Activated effector memory CD4-positive, alpha-beta T cell treated with anti-CD3 and anti-CD28 coated beads, Interleukin-2, amount 50 U/mL, for 16 hours (primary cell): ENCODE data around the gene ATXN10.
"Not testable (repeated sequence)": the region's sequence is repeated elsewhere in the genome, so short reads cannot be mapped to it uniquely, and the experiment has no call there.

Experiments used
- DNase-seq: peaks from one replicate; pipeline ENCODE4 v3.0.0-alpha.2; 2020

ATXN10 gene

DNA sequence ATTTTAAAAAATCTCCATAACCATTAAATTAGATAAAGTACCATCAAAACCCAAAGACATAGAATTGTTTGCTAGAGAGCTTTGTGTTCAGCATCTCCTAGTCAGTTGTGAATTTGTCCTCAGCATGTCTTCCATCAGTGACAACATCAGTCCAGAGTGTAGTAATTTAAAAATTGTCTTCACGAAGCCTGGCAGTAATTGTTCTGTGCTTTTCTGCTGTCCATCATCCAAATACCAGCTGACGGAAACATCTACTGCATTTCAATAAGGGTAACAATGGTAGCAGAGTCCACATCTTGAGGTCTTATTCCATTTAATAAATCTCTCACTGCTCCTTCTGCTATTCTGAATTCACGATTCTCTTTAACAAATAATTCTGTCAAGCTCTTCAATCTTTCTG lies 121.5 kb downstream of the ATXN10 start:
- DNase-seq, result no peak

DNA sequence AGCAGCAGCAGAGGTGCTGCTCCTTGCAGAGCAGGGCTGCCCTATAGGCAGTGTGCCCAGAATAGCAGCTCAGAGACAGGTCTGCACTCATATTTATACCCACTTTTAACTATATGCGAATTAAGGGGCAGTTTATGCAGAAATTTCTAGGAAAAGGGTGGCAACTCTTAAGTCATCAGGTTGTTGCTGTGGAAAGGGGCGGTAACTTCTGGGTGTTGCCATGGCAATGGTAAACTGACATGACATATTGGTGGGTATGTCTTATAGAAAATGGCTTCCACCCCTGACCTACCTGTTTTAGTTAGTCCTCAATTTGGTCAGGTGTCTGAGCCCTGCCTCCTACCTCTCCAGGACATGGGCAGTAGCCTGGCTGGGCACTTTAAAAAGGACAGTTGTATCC lies 122.3 kb downstream of the ATXN10 start:
- DNase-seq, result no peak

DNA sequence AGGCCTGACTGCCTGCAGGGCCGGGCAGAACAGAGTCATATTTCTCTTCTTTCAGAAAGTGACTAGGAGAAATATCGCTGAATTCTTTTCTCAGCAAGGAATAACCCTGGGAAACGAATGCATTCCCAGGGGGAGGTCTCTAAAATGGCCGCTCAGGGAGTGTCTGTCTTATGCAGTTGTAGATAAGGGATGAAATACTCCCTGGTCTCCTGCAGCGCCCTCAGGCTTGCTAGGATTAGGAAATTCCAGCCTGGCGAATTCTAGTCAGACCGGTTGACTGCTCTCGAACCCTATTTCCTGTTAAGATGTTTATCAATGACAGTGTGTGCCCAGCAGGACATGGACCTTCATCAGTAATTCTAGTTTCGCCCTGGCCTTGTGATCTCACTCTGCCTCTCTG lies 124.4 kb downstream of the ATXN10 start:
- DNase-seq, result not testable (repeated sequence)

DNA sequence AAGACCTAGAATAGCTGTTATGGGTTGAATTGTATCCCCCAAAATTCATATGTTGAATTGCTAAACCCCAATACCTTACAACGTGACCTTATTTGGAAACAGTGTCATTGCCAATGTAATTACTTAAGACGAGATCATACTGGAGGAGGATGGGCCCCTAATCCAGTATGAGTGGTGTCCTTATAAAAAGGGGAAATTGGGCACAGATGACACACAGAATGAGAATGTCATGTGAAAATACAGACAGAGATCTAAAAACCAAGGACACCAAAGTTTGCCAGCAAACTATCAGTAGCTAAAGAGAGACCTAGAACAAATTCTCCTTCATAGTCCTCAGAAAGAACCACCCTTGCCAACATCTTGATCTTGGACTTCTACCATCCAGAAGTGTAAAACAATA lies 127.7 kb downstream of the ATXN10 start:
- no peak for DNase-seq

DNA sequence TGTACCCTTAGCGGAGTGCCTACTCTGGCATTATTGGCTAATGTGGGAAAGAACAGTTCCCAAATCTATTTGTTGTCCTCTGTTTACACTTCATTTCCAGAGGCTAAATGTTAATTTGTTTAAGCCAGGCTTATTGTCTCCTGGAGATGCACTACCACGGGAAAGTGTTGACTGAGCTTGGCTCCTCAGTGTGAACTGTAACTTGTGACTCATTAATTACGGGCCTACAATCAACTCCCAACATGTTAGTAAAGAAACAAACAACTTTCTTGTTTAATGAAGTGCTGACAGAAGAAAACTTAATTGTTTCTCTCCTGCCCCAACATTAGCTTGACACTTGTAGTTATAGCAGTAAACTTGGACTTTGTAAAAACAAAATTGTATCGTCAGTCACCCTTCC lies 130.4 kb downstream of the ATXN10 start:
- no peak for DNase-seq

DNA sequence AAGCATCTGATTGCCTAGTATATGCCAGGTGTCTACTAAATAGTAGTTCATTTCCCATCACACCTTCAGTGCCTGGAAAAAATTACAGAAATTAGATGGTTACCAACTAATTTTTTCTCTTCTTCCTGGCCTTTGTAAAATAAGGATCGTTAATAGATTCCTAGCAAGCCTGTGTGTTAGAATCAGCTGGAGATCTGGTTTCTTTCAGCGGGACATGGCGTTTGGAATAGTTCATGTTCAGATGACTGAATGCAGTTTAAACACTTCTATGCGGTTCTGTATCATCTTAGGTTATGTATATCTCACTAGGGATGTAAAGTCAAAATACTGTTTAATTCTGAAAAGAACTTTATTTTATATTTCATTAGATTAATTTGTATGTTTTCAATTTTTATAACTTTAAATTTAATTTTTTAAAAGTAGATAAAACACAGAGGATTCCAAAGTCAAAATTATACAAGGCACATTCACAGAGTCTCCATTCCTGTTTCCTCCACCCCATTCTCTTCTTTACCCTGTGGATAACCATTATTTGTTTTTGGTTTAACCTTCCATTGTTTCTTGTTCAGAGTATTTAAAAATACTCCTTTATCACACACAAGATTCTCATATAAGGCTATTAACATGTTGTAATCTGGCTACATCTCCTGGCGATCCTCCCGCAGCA lies 132.8 kb downstream of the ATXN10 start:
- no peak for DNase-seq

DNA sequence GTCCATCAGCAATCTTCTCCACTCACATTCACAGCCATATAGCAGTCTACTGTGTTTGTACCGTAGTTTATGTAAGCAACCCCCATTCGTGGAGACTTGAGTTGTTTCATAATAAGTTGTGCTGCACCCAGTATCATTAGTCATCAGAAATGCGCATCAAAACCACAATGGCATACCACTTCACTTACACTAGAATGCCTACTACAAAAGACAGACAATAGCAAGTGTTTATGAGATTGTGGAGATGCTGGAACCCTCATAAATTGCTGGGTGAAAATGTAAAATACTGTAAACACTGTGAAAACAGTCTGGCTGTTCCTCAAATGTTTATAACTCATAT lies 133.3 kb downstream of the ATXN10 start:
- no peak for DNase-seq

DNA sequence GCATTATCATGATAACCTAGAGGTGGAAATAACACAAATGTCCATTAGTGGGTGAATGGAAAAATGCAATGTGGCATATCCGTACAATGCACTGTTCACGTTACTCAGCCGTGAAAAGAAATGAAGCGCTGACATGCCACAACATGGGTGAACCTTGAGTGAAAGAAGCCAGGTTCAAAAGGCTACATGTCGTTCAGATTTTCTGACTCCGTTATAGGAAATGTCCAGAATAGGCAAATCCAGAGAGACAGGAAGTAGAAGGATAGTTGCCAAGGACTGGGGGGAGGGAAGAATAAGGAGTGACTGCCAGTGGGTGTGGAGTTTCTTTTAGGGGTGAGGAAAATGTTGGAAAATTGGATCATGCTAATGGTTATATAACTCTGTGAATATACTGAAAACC lies 133.8 kb downstream of the ATXN10 start:
- DNase-seq, result no peak

DNA sequence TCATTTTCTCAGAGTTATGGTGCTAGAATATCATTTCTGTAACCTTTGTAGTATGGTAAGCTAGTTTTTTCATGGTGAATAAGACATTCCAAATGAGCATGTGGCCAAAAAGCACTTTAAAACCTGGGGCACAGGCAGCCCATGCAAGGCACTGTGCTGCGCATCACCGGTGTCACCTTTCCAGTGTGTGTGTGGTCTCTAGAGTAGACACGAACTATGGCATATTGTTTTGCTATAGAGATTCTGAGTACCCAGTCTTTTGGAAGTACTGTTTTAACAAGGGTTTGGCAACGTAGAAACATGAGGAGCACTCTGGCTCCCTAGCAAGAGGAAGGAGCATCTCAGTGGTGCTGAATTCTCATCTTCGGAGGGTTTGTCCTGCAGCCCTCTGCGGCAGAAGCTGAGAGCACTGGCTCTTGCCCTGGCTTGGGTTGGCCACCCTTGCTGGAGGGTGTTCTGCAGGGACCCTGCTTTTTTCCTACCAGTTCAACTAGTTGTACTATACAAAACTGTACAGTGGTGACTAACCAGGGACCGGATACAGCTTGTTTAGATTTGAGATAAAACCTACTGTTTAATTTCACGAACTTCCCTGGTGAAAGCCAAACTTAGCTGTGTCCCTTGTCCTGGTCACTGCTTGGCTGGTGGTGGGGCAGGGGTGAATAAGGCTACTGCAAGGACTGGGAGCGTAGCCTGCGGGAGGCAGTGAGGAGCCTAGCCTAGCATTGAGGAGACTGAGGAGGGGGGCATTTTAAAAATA lies 135.7 kb downstream of the ATXN10 start:
- no peak for DNase-seq

DNA sequence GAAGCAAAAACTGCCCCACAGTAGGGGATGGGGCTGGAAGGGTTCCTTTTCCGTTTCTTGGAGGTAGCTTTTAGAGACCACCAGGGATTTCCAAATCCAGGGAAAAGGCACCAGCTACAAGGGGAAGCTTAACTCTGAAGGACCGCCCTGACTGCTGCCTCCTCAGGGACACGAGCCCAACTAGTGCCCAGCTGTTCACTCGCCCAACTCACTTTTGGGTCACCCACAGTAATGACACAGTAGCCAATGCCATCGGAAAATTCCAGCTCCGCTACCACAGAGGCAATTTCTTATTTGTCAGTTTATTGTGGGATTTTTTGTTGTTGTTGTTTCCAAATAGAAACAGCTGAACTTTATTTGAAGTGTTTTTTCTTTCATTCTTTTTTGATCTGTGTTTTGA lies 141.3 kb downstream of the ATXN10 start:
- DNase-seq, result no peak

DNA sequence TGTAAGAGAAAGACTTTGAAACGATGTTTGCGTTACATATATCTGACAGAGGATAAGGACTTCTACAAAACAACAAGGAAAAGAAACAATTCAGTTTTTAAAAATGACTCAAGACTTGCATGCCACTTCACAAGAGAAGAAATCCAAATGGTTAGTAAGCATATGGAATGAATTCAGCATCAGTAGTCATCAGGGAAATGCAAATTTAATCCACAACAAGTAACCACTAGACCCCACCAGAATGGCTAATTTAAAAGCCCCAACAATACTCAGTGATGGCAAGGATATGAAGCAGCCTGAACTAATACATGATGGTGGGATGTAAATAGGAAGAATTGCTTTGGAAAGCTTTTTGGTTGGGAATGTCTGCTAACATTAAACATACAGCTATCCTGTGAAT lies 142.6 kb downstream of the ATXN10 start:
- no peak for DNase-seq

DNA sequence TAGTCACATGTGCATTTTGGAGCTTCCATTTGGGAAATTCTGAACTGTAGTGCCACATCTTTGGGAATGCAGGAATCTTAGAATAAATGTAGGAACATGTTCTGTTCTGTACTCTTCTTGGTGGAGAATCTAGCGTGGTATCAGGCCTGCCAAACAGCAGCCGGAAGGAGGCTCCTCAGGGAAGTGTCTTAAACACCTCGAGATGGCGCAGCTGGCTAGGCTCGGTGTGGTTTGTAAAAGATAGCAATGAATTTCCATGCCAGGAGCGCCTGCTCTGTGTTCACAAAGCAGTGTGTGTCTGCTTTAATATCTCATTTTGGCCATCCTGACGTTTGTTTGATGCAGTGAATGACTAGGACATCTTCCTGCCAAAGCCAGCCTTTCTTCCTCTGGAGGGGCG lies 145.1 kb downstream of the ATXN10 start:
- DNase-seq, result no peak

DNA sequence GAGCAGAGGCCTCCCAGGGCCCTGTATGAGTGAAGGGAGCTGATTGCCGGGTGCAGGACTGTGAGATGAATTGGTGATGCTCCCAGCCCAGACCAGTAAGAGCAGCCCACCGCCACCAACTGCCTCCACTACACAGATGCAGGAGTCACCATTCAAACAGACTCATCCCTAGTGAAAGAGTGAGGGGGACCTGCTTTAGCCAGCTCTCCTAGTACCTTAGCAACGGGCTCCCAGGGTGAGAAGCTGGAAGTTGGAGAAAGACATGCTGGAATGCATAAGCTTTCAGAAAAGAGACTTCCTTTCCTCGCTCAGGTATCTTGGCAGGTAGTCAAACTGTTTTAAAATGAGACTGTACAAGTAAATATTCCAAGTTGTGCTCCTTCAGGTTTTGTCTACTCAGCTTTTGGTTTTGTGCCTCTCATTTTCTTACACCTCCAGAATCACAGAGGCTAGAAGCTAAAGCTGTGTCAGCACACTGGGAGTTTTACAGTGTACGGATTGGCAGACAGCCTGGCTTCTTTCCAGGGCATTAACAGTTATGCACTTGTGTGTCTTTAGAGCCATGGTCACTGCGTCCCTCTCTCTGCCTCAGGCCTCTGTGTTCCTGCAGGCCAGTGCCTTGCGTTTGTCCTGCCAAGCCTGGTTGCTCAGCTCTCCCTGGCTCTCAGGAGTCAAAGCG lies 146.2 kb downstream of the ATXN10 start:
- DNase-seq, result no peak

DNA sequence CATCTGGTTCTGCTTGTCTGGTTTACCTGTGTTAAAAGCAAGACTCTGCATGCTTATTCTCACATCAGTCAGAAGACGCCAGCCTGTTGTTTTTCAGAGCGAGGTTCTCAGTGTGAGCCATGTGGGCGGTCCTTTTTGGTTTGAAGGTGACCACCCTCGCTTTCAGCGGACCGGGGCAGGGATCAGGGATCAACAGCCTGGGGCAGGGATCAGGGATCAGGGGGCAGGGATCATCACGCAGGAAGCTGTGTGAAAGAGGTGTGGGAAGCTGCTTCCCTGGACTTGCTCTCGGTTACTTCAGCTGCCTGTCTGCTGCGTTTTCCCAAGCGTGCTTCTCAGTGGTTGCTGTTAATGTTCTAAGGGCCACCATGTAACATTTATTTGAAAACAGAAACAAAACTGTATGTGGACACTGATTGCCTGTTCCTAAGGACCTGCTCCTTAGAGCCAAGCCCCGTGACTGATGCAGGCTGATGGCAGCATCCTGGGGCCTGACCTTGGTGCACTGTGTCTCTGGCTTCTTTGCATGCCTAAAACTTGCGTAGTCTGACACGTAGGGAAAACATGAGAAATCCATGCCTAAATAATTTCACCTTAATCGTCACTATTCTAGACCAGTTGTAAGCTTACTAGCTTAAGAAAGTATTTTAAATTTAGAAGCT lies 146.9 kb downstream of the ATXN10 start:
- DNase-seq, result no peak

DNA sequence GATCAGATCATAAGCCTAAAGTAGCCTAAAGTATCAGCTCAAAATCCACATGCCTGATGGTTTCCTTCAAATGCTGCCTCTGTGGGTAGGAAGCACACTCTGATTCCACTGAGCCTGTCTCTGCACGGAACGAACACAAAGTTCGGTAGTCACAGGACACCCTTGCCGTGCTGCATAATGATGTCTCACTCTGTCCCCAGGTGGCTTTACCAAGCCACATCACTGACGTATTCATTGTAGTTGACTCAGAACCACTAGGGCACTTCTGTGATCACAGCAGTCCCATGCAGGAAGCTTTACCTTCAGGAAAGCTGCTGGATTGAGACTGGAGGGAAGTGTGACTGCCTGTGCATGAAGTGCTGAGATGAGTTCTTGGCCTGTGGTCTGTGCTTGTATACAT lies 147.7 kb downstream of the ATXN10 start:
- DNase-seq, result no peak

DNA sequence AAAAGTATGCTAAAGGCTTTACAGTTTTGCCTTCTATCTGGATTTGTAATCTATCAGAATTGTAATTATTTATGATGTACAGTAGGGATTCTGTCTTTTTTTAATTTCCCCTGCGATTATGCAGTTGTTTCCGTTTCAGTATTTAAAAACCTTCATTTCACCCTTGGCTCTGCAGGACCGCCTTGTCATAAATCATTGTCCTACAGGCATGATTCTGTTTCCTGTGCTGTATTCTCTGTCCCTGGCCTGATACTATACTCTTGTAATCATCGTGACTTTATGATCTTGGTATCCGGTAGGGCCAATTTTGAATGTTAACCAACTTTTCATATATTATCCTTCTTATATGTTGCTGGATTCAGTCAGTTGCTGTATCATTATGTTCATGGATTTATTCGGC lies 151.7 kb downstream of the ATXN10 start:
- no peak for DNase-seq

DNA sequence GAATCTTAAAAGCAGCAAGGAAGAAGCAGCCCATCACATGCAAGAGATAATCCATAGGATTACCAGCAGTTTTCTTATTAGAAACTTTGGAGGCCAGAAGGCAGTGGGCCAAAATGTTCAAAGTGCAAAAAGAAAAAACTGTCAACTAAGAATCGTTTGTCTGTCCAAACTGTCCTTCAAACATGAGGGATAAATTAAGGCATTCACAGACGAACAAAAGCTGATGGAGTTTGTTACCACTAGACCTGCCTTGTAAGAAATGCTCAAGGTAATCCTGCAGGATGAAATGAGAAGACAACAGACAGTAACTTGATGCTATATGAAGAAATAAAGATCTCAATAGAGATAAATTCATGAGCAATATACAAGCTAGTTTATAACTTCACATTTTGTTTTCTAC lies 154.9 kb downstream of the ATXN10 start:
- no peak for DNase-seq

DNA sequence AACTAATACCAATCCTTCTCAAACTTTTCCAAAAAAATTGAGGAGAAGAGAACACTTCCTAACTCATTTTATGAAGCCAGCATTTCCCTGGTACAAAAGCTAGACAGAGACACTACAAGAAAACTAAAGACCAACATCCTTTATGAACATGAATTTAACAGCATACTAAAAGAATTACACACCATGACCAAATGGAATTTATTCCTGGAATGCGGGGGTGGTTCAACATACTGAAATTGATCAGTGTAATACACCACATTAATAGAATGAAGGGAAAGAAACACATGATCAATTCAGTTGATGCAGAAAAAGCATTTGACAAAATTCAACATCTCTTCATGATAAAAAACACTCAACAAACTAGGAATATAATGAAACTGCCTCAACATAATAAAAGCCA lies 157.2 kb downstream of the ATXN10 start:
- no peak for DNase-seq

DNA sequence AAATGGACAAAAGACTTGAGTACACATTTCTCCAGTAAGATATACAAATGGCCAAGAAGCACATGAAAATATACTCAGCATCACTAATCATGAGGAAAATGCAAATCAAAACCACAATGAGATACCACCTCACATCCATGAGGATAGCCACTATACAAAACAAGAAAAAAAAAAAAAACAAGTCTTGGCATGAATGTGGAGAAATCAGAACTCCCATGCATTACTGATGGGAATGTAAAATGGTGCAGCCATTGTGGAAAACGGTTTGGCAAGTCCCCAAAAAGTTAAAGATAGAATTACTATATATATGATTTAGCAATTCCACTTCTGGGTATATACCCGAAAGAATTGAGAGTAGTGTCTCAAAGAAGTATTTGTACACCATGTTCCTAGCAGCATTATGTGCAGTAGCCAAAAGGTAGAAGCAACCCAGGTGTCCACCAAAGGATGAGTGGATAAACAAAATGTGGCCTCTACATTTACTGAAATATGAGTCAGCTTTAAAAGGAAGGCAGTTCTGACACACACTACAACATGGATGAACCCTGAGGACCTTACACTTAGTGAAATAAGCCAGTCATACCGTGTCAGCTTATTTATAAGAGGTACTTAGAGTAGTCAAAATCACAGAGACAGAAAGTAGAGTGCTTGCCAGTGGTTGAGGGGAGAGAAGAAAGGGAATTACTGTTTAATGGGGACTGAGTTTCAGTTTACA lies 159.1 kb downstream of the ATXN10 start:
- DNase-seq, result no peak

DNA sequence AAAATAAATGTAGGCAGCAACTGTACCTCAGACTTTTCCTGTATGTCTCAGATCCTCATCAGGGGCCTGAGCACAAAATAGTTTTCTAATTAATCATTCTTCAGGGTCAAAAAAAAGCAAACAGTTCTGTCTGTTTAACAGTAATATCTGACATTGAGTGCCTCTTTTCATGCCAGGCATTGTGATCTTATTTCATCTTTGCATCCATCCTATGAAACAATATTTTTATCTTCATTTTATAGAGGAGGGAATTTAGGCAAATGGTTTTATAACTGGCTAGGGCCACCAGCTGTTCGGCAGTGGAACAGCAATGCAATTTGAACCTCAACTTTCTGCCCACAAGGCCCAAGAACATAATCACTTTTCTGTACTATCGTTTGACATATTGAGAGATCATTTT lies 159.8 kb downstream of the ATXN10 start:
- DNase-seq, result no peak

DNA sequence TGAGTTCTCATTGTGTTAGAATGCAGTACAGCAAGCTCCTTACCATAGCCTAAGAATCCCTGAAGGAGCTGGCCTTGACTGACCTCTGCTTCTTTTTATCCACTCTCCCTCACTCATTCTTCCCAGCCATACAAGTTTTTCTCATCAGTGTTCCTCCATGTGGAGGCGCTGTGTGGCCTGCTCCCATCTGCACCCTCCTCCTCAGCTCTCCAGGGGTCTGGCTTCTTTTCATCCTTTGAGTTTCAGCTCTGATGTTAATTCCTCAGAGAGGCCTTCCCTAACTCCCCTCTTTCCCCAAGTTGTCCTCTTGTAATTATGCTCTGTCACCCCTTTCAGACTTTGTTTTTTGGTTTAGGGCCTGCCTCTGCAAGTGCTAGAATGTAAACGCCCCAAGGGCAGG lies 160.5 kb downstream of the ATXN10 start:
- DNase-seq, result no peak

DNA sequence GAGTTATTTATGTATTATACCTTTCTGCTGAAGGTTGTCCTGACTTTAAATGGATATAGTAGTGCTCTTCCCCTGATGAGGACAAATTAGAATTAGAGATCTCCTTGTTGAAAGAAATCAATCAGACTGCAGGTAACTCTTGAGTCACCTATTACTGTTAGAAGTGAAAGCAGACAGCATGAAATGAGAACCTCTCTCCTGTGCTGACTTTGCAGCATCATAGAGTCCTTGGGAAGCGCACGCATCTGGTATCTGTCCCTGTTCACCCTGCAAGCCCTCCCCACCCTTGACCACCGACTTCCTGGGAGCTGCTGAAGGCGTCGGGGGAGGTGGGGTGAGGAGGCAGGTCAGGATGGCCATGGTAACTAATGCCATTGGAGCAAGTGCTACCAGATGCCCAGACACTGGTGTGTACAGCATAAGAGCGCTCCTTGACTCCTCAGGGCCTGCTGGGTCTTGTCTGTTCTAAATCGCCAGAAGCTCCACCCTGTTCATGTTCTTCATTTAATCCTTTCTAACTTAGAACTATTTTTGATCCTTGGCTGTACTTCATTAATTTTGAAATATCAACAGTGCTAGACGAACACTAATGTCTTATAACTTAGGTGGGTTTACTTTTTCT lies 161.4 kb downstream of the ATXN10 start:
- no peak for DNase-seq

DNA sequence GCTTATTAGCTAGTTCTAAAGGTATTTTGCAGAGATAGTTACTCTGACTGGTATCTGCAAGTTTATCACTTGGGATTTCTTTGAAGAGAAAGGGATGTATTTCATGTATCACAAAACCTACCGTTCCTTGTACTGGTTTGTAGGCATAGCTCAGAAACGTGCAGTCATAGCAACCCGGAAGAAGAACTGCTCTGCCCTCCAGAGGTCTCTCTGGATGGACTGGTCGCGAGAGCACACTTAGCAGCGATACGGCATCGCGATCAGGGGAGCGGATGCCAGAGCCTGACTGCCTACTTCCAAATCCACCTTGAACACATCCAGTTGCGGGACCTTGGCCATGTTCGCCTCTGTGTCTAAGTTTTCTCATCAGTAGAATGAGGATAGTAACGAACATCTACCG lies 162.0 kb downstream of the ATXN10 start:
- DNase-seq, result no peak
